ENCODE results near the gene DUS1L. TPM values are rescaled to one million over a fixed set of nuclear protein-coding genes. Genes with fewer than 3 reads are reported as not detected.

Gene DUS1L
- total and polyA plus RNA-seq, 8 donors: 63.2 to 286 (median 116) TPM

DNA sequence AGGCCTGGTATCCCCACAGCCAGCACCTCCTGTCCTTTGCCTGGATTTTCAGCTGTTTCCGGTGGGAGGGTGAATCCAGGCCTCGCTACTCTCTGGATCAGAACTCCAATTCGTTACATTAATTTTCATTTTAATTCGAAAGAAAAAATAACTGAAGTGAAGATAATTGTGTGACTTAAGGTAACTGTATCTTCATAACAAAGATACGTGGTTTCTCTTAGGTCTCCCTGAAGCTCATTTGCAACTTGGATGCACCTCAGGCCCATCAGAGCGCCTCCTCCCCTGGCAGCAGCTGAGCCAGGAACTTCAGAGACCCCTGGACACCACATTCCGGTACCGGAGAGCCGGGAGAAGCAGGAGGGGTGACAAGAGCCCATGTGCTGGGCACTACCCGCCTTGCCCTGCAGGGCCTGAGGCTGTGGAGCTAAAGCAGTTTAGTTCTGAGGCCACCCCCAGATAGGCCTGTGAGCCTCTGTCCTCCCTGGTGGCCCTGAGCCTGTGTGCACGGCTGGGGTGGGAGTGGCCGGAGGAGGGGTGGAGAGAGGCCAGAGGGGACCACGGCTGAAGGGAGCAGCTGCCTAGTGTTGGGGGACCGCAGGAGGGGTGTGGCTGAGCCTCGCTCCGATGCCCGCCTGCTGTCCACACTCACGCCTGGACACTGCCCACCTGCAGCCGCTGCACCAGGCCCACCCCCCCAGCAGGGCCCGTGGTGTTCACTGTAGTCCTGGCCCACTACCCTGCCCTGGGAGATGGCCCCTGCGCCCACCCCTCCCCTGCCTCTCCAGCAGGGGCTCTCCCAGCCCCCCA, 11.4 kb upstream of the DUS1L start:
- WGBS, 5 donors: 66 to 81% (median 78%) methylated on average over 13 to 21 of the region's 21 CpGs
- Histone ChIP-seq H3K27me3 (no peaks in the 10 kb centered on the region), H3K4me1 (no peaks in the 10 kb centered on the region), H3K27ac (no peak overlapping the region), H3K9me3 (no peaks in the 10 kb centered on the region), H3K4me3 (no peak overlapping the region), H3K36me3 (peaks cover 31 to 45% (median 42%) of the 10 kb centered on the region in 4 donors)
- no peak for TF ChIP-seq EP300 (IDR thresholded peaks at IDR 0.05)
- TF ChIP-seq, protein P1, sequence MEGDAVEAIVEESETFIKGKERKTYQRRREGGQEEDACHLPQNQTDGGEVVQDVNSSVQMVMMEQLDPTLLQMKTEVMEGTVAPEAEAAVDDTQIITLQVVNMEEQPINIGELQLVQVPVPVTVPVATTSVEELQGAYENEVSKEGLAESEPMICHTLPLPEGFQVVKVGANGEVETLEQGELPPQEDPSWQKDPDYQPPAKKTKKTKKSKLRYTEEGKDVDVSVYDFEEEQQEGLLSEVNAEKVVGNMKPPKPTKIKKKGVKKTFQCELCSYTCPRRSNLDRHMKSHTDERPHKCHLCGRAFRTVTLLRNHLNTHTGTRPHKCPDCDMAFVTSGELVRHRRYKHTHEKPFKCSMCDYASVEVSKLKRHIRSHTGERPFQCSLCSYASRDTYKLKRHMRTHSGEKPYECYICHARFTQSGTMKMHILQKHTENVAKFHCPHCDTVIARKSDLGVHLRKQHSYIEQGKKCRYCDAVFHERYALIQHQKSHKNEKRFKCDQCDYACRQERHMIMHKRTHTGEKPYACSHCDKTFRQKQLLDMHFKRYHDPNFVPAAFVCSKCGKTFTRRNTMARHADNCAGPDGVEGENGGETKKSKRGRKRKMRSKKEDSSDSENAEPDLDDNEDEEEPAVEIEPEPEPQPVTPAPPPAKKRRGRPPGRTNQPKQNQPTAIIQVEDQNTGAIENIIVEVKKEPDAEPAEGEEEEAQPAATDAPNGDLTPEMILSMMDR (IDR thresholded peaks at IDR 0.05): no peak
- intact Hi-C loops (cut with DNase I; ENCODE audit: low total_unique reads): no loop called here
- peak in 1 of 2 donors; percentile 34 for DNase-seq

DNA sequence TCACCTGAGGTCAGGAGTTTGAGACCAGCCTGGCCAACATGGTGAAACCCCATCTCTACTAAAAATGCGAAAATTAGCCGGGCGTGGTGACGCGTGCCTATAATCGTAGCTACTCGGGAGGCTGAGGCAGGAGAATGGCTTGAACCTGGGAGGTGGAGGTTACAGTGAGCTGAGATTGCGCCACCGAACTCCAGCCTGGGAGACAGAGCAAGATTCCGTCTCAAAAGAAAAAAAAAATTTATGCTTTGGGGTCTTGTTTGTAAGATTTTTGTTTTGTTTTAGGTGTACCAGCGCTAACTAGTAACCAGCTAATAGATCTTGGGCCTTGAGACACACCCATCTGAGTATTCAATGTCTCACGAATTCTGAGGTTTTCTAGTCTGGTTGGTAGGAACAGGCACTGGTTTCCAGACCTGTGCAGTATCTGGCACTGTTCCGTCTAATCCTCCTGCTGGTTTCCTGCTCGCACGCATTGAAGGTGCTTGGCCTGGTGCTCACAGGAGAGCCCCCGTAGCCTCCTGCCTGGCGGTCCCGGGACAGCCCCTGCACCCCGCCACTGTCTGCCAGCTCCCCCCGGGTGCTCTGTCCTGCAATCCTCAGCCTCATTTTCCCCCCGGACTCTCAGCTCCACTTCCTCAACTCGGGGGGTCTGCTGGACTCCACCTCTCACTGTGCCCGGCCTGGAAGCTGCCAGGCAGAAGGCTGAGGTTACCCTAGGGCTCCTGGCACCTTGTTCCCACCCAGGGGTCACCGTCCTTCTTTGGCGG, 10.6 kb upstream of the DUS1L start:
- Histone ChIP-seq H3K27me3 (no peaks in the 10 kb centered on the region), H3K9me3 (no peaks in the 10 kb centered on the region), H3K4me1 (no peaks in the 10 kb centered on the region), H3K27ac (no peak overlapping the region), H3K4me3 (no peak overlapping the region), H3K36me3 (peaks cover 23 to 37% (median 34%) of the 10 kb centered on the region in 4 donors)
- WGBS, 5 donors: 75 to 82% (median 75%) methylated on average over 25 of the region's 25 CpGs
- intact Hi-C loops (cut with DNase I; ENCODE audit: low total_unique reads): no loop called here
- DNase-seq: no peak
- no peak for TF ChIP-seq EP300 (IDR thresholded peaks at IDR 0.05)
- TF ChIP-seq, protein P1 (IDR thresholded peaks at IDR 0.05): no peak
- TF ChIP-seq POLR2A (IDR thresholded peaks at IDR 0.05): no peak
- TF ChIP-seq POLR2AphosphoS5 (IDR thresholded peaks at IDR 0.05): no peak

DNA sequence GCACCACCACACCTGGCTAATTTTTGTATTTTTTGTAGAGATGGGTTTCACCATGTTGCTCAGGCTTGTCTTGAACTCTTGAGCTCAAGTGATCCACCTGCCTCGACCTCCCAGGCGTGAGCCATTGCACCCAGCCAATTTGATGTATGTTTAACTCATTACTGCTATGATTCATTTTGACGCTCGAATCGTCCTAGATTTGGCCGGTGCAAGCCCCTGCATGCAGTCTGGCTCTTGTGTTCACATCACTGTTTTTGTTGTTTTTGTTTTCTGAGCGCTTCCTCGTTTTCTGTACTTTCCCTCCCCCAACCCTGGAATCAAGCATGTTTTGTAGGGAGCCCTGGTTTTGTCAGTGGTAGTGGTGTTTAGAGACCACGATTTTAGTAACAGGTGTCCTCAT, 7.8 kb upstream of the DUS1L start:
- intact Hi-C loops (cut with DNase I; ENCODE audit: low total_unique reads): no loop called here
- Histone ChIP-seq H3K4me1 (no peaks in the 10 kb centered on the region), H3K27me3 (no peaks in the 10 kb centered on the region), H3K4me3 (no peak overlapping the region), H3K9me3 (no peaks in the 10 kb centered on the region), H3K36me3 (peaks cover 0 to 9% (median 7%) of the 10 kb centered on the region in 4 donors), H3K27ac (no peak overlapping the region)
- DNase-seq: no peak
- 80 to 86% (median 84%) methylated on average over 9 of the region's 9 CpGs for whole genome bisulfite sequencing, 5 donors
- TF ChIP-seq POLR2A (IDR thresholded peaks at IDR 0.05) (no peak), POLR2AphosphoS5 (IDR thresholded peaks at IDR 0.05) (no peak), EP300 (IDR thresholded peaks at IDR 0.05) (no peak)
- TF ChIP-seq, protein P1 (IDR thresholded peaks at IDR 0.05): no peak

DNA sequence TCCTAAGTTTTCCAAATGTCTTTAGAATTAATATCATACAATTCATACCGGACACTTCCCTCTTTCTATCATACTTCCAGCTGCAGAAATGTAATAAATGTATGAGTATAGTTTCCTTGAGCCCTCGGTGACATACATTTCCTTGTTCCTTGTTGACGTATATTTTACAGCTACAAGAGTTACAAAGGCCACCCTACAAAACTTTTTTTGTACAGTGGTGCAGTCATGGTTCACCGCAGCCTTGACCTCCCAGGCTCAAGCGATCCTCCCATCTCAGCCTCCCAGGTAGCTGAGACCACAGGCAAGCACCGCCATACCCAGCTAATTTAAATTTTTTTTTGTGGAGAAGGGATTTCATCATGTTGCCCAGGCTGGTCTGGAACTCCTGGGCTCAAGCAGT, 7.2 kb upstream of the DUS1L start:
- peaks cover 0 to 3% (median under 1%) of the 10 kb centered on the region in 4 donors for H3K36me3 ChIP-seq
- no peaks in the 10 kb centered on the region for H3K4me1 ChIP-seq
- no peak for DNase-seq
- no peak overlapping the region for H3K27ac ChIP-seq
- H3K9me3 ChIP-seq: no peaks in the 10 kb centered on the region
- H3K4me3 ChIP-seq: no peak overlapping the region
- H3K27me3 ChIP-seq: no peaks in the 10 kb centered on the region
- WGBS, 5 donors: 66 to 80% (median 75%) methylated on average over 6 of the region's 6 CpGs
- TF ChIP-seq POLR2A (IDR thresholded peaks at IDR 0.05) (no peak), EP300 (IDR thresholded peaks at IDR 0.05) (no peak), POLR2AphosphoS5 (IDR thresholded peaks at IDR 0.05) (no peak)
- TF ChIP-seq, protein P1 (IDR thresholded peaks at IDR 0.05): no peak
- intact Hi-C loops (cut with DNase I; ENCODE audit: low total_unique reads): no loop called here

Data from stomach (tissue), 9 donors.